Measurements from ENCODE around the gene PAFAH2.

GRCh38 chr1:25994402-25995150 is 3.3 kb downstream of the PAFAH2 start:
- TF ChIP-seq CTCF (conservative IDR thresholded peaks at IDR 0.05; ENCODE audit: low read depth, low read length) = no peak
- no peak for TF ChIP-seq EZH2 (IDR thresholded peaks at IDR 0.05; ENCODE audit: borderline replicate concordance, low read depth, low read length, poor library complexity, severe bottlenecking)

Measured in A673 (cell line).